Kidney (tissue), 14 donors: ENCODE data around the gene LHFPL3. TPM values are rescaled to one million over a fixed set of nuclear protein-coding genes. Genes with fewer than 3 reads are reported as not detected.

Experiments
- DNase-seq, 5 donors: peaks; one replicate each; pipeline ENCODE4 v3.0.0-alpha.2; 2013 to 2020
- FAIRE-seq: peaks from 2 replicates; lab custom pipeline; 2012; peaks lifted over from hg19 to GRCh38; lab: Jason Lieb, UNC
- H3K27ac ChIP-seq, 2 donors: one replicate each; pipeline ENCODE4 v1.7.0; 2013; ENCODE audit warnings: low read depth in 2 of 2, low read length in 2 of 2, inconsistent platforms in 1 of 2
- H3K27me3 ChIP-seq: one replicate; pipeline ENCODE4 v1.7.1; 2013; ENCODE audit warnings: low read length, inconsistent platforms; ENCODE audit not compliant: control insufficient read depth, insufficient read depth
- H3K36me3 ChIP-seq, 3 donors: one replicate each; pipeline versions ENCODE4 v1.7.0 to v1.7.1; 2013; ENCODE audit warnings: low read length in 3 of 3, control low read depth in 1 of 3, inconsistent platforms in 1 of 3; ENCODE audit not compliant: insufficient read depth in 3 of 3, control insufficient read depth in 2 of 3
- H3K4me1 ChIP-seq, 3 donors: one replicate each; pipeline versions ENCODE4 v1.7.0 to v1.7.1; 2013; ENCODE audit warnings: low read length in 3 of 3, inconsistent platforms in 1 of 3, low read depth in 1 of 3; ENCODE audit not compliant: control insufficient read depth in 2 of 3, insufficient read depth in 2 of 3
- H3K4me3 ChIP-seq, 3 donors: one replicate each; pipeline versions ENCODE4 v1.7.0 to v1.8.1; 2013; ENCODE audit warnings: low read length in 3 of 3, control low read depth in 1 of 3, inconsistent platforms in 1 of 3
- H3K9ac ChIP-seq, 3 donors: one replicate each; pipeline versions ENCODE4 v1.7.0 to v1.7.1; 2013; ENCODE audit warnings: low read length in 3 of 3, control low read depth in 1 of 3, inconsistent platforms in 1 of 3
- H3K9me3 ChIP-seq, 3 donors: one replicate each; pipeline versions ENCODE4 v1.7.0 to v1.7.1; 2013; ENCODE audit warnings: low read length in 3 of 3, control low read depth in 1 of 3, inconsistent platforms in 1 of 3; ENCODE audit not compliant: control insufficient read depth in 2 of 3, insufficient read depth in 1 of 3
- CTCF ChIP-seq: IDR thresholded peaks from 3 replicates; pipeline ENCODE4 v1.5.1; 2012; ENCODE audit warnings: mild to moderate bottlenecking, moderate library complexity, borderline replicate concordance; ENCODE audit not compliant: insufficient read depth; ENCODE audit errors: extremely low read depth
- intact Hi-C: fragments of 100-400 bp; cut with DNase I; formaldehyde crosslinking; loops from one replicate; pipeline ENCODE4 v1.11.1; 2022
- polyA plus RNA-seq: library from polyadenylated mRNA; stranded (reverse); fragments of 350-450 nt; fragmentation: Illumina TruSeq; extraction: RNeasy Lipid Tissue Mini Kit (QIAGEN cat#74804); gene quantifications from one replicate; pipeline ENCODE4 v1.2.3, GENCODE V29; 2014; ENCODE audit warnings: low read depth, low replicate concordance; ENCODE audit not compliant: insufficient read depth
- total RNA-seq: library from RNA; stranded (reverse); fragmentation: NEBNext Ultra II Directional; extraction: Animal tissue kit (Norgen Biotek cat#: 25700); gene quantifications from one replicate; pipeline ENCODE4 v1.2.1, GENCODE V29; 2021
- donor health status: control.
- donor health status: control.
- donor health status: control.
- donor health status: control.
- donor health status: control.
- donor health status: DM: yes; HTN: yes; CAD: no.
- donor health status: Normal renal cell carcinoma (clear cell type).

LHFPL3 gene
- total and polyA plus RNA-seq, 2 donors from 2014 or later: not detected

- TF ChIP-seq CTCF: no peak
- Histone ChIP-seq H3K9me3 (no peaks in the 10 kb centered on the region), H3K4me1 (peaks cover 0 to 4% (median 0%) of the 10 kb centered on the region in 3 donors), H3K27me3 (no peaks in the 10 kb centered on the region), H3K27ac (no peak overlapping the region), H3K4me3 (no peak overlapping the region), H3K9ac (no peak overlapping the region), H3K36me3 (no peaks in the 10 kb centered on the region)
- intact Hi-C loops: no loop called here
- FAIRE-seq: no peak
- DNase-seq: peak in 2 of 5 donors; percentile 39 to 77
Measured at GRCh38 chr7:104818961-104819880, 490.8 kb downstream of the LHFPL3 start.

GRCh38 chr7:104820836-104821535, 492.6 kb downstream of the LHFPL3 start:
- H3K27me3 ChIP-seq: no peaks in the 10 kb centered on the region
- no peaks in the 10 kb centered on the region for H3K36me3 ChIP-seq
- TF ChIP-seq CTCF: no peak
- intact Hi-C loops: no loop called here
- no peak overlapping the region for H3K27ac ChIP-seq
- FAIRE-seq (no peak), DNase-seq (peak in 3 of 5 donors; percentile 20 to 73 (median 38))
- H3K9me3 ChIP-seq: no peaks in the 10 kb centered on the region
- no peak overlapping the region for H3K4me3 ChIP-seq
- H3K4me1 ChIP-seq: peaks cover 0 to 4% (median 0%) of the 10 kb centered on the region in 3 donors
- no peak overlapping the region for H3K9ac ChIP-seq

GRCh38 chr7:104823177-104823576, 494.8 kb downstream of the LHFPL3 start:
- Histone ChIP-seq H3K9ac (no peak overlapping the region), H3K27ac (no peak overlapping the region), H3K27me3 (no peaks in the 10 kb centered on the region), H3K9me3 (no peaks in the 10 kb centered on the region), H3K4me1 (peaks cover 0 to 4% (median 0%) of the 10 kb centered on the region in 3 donors), H3K4me3 (no peak overlapping the region), H3K36me3 (no peaks in the 10 kb centered on the region)
- FAIRE-seq (no peak), DNase-seq (no peak)
- TF ChIP-seq CTCF: no peak
- intact Hi-C loops: no loop called here
